ENCODE data around the gene NR1D1.
A peak's percentile ranks its signal among the peaks of the same experiment; 100 is the strongest.

NR1D1 gene

DNA sequence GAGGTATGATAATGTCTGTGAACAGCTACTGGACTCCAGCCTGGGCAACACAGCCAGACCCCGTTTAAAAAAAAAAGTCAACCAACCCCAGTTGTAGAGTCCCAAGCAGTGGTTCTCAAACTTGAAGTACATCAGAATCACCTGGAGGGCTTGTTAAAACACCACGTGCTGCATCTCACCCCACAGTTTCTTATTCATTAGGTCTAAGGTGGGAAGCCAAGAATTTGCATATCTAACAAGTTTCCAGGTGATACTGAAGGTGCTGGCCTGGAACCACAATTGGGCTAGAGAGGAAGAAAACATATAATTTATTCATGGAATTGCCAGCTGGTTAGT lies 14.7 kb upstream of the NR1D1 start:
- Histone ChIP-seq H3K27me3 (ENCODE audit: control insufficient read depth, low read length) (no peaks in the 10 kb centered on the region), H3K4me2 (ENCODE audit: low read length) (peak overlapping the region; percentile 7; the same call in 1 of the 2 replicates), H3K27ac (ENCODE audit: low read depth, low read length) (no peak overlapping the region), H3F3A (ENCODE audit: control insufficient read depth, insufficient read depth) (peaks cover 22% of the 10 kb centered on the region), H3K9me3 (ENCODE audit: control insufficient read depth, insufficient read depth, low read length) (no peaks in the 10 kb centered on the region), H4K20me1 (ENCODE audit: control insufficient read depth, insufficient read depth, low read depth, low read length) (no peaks in the 10 kb centered on the region), H3K79me2 (ENCODE audit: control insufficient read depth, low read length) (peaks cover 2% of the 10 kb centered on the region), H3K36me3 (ENCODE audit: control insufficient read depth, low read length) (peaks cover 3% of the 10 kb centered on the region), H3K9me2 (replicated peaks; ENCODE audit: control insufficient read depth, low read length) (no peaks in the 10 kb centered on the region), H3K4me1 (ENCODE audit: control insufficient read depth, low read length) (peaks cover 51% of the 10 kb centered on the region), H3K4me3 (ENCODE audit: low read length) (no peak overlapping the region)
- TF ChIP-seq, protein P1, sequence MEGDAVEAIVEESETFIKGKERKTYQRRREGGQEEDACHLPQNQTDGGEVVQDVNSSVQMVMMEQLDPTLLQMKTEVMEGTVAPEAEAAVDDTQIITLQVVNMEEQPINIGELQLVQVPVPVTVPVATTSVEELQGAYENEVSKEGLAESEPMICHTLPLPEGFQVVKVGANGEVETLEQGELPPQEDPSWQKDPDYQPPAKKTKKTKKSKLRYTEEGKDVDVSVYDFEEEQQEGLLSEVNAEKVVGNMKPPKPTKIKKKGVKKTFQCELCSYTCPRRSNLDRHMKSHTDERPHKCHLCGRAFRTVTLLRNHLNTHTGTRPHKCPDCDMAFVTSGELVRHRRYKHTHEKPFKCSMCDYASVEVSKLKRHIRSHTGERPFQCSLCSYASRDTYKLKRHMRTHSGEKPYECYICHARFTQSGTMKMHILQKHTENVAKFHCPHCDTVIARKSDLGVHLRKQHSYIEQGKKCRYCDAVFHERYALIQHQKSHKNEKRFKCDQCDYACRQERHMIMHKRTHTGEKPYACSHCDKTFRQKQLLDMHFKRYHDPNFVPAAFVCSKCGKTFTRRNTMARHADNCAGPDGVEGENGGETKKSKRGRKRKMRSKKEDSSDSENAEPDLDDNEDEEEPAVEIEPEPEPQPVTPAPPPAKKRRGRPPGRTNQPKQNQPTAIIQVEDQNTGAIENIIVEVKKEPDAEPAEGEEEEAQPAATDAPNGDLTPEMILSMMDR (IDR thresholded peaks at IDR 0.05; ENCODE audit: low read depth, low read length, poor library complexity, severe bottlenecking) = no peak

DNA sequence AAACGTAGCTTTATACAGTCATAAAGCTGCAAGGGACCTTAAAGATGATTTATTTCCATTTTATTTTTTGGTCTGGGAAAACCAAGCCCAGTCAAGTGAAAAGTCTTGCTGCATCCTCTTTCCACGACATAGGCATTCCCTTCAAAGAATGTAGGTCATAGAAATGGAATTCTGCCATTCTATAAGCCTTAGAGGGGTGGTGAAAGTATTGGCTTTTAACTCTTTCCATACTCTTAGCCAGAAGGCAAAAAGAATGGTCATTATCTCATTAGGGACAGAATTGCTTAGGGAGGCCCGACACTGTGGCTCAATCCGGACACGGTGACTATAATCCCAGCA lies 13.5 kb upstream of the NR1D1 start:
- Histone ChIP-seq H3K4me3 (ENCODE audit: low read length) (peak overlapping the region; percentile 76), H3K36me3 (ENCODE audit: control insufficient read depth, low read length) (no peaks in the 10 kb centered on the region), H3K4me1 (ENCODE audit: control insufficient read depth, low read length) (peaks cover 49% of the 10 kb centered on the region), H3K79me2 (ENCODE audit: control insufficient read depth, low read length) (no peaks in the 10 kb centered on the region), H3K9me3 (ENCODE audit: control insufficient read depth, insufficient read depth, low read length) (no peaks in the 10 kb centered on the region), H3K9me2 (replicated peaks; ENCODE audit: control insufficient read depth, low read length) (no peaks in the 10 kb centered on the region), H4K20me1 (ENCODE audit: control insufficient read depth, insufficient read depth, low read depth, low read length) (no peaks in the 10 kb centered on the region), H3K27me3 (ENCODE audit: control insufficient read depth, low read length) (no peaks in the 10 kb centered on the region), H3K4me2 (ENCODE audit: low read length) (peak overlapping the region; percentile 85), H3F3A (ENCODE audit: control insufficient read depth, insufficient read depth) (peaks cover 24% of the 10 kb centered on the region), H3K27ac (ENCODE audit: low read depth, low read length) (peak overlapping the region; percentile 66)
- TF ChIP-seq EZH2phosphoT487 (IDR thresholded peaks at IDR 0.05; ENCODE audit: borderline replicate concordance, low read length) = no peak
- TF ChIP-seq, protein P1 (IDR thresholded peaks at IDR 0.05; ENCODE audit: low read depth, low read length, poor library complexity, severe bottlenecking) = no peak

DNA sequence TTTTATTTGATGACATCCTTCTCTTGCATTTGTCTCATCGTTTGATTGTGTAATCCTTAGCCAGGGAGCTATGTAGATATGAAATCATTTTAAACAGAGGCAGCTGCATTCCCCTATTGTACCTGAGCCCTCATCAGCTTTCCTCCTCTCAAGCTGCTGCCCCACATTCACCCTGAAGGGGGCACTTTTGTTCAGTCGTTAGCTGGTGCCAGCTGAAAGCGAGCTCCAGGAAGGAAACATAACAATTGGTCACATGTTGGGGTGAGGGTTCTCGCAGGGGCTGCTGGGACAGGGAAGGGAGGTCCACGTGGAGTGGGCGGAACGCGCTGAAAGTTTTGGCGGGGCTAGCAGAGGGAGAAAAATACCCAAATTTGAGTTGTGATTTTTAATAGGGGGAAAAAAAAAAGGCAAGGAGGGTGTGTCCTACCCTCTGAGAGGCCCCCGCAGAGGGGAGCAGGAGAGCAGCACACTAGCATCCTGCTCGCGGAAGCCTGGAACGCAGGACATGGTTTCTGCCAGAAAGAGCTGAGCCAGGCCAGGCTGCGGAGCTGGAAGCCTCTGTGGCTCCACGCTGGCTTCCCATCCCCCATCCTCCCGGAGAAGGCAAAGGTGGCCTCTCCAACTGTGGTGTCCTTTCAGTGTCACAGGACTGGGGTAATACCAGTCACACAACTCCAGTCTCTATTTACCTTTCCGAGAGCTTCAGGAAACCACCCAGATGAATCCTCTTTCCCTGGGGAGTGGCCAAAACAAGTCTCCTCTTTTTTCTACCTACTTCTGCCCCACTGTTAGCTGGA lies 12.9 kb upstream of the NR1D1 start:
- Histone ChIP-seq H3K9me3 (ENCODE audit: control insufficient read depth, insufficient read depth, low read length) (no peaks in the 10 kb centered on the region), H3K9me2 (replicated peaks; ENCODE audit: control insufficient read depth, low read length) (no peaks in the 10 kb centered on the region), H3K4me3 (ENCODE audit: low read length) (peak overlapping the region; percentile 76), H3K4me2 (ENCODE audit: low read length) (peak overlapping the region; percentile 85), H3K79me2 (ENCODE audit: control insufficient read depth, low read length) (no peaks in the 10 kb centered on the region), H3K27me3 (ENCODE audit: control insufficient read depth, low read length) (no peaks in the 10 kb centered on the region), H3F3A (ENCODE audit: control insufficient read depth, insufficient read depth) (peaks cover 23% of the 10 kb centered on the region), H3K27ac (ENCODE audit: low read depth, low read length) (peak overlapping the region; percentile 66), H3K36me3 (ENCODE audit: control insufficient read depth, low read length) (no peaks in the 10 kb centered on the region), H4K20me1 (ENCODE audit: control insufficient read depth, insufficient read depth, low read depth, low read length) (no peaks in the 10 kb centered on the region), H3K4me1 (ENCODE audit: control insufficient read depth, low read length) (peaks cover 51% of the 10 kb centered on the region)
- no peak for TF ChIP-seq EZH2phosphoT487 (IDR thresholded peaks at IDR 0.05; ENCODE audit: borderline replicate concordance, low read length)
- TF ChIP-seq, protein P1 (IDR thresholded peaks at IDR 0.05; ENCODE audit: low read depth, low read length, poor library complexity, severe bottlenecking) = peak; percentile 89

Measured in DOHH2 (cell line).